ENCODE data around the gene WDR4. TPM values are rescaled to one million over a fixed set of nuclear protein-coding genes. Genes with fewer than 3 reads are reported as not detected.
"Not testable (repeated sequence)": the region's sequence is repeated elsewhere in the genome, so short reads cannot be mapped to it uniquely, and the experiment has no call there.

Gene WDR4
- total and polyA plus RNA-seq, 4 donors: 2.5 to 13.9 (median 8.4) TPM

DNA sequence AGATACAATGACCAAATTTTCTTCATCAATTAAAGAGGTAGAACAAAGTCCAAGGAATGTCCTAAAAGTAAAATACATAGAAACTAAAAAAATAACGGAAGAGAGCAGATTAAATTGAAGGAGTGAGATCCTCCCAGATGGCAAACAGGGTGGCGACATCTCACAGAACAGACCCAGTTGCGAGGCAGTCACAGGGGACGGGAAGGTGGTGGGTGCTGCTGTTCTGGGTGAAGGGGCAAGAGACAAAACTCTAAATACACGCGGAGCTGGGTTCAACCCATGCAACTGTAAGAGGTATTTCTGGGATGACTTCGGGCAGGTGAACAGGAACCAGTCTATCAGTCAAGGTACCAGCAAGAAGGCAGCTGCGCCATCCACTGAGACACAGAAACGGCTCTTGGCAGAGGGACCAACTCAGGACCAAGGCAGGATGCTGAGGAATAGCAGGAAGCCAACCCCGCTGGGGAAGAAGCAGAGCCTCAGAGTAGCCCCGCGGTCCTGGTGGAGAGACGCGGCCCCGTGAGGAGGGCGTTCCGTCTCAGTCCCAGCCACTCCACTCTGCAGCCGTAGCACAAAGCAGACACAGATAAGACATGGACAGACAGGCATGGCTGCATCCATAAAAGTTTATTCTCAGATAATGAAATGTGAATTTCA, 32.2 kb downstream of the WDR4 start:
- intact Hi-C loops (cut with DNase I): no loop called here
- no peaks in the 10 kb centered on the region for H3K27me3 ChIP-seq (ENCODE audit: control insufficient read depth in 1 of 2, insufficient read depth in 2 of 2, low read length in 1 of 2)
- peaks cover 0 to 4% of the 10 kb centered on the region in 2 donors for H3K36me3 ChIP-seq (ENCODE audit: control insufficient read depth in 1 of 2, insufficient read depth in 2 of 2, low read length in 1 of 2)
- 88 to 89% methylated on average over 18 of the region's 18 CpGs for WGBS, 2 donors
- H3K27ac ChIP-seq (ENCODE audit: low read depth in 1 of 2, low read length in 2 of 2): no peak overlapping the region
- H3K4me3 ChIP-seq (ENCODE audit: low read length in 2 of 2): no peak overlapping the region
- DNase-seq (peak in 1 of 2 donors; percentile 65), ATAC-seq (ENCODE audit: low FRiP score) (no peak)
- H3K4me1 ChIP-seq (ENCODE audit: control insufficient read depth in 1 of 2, insufficient read depth in 2 of 2, low read length in 2 of 2): no peaks in the 10 kb centered on the region
- no peaks in the 10 kb centered on the region for H3K9me3 ChIP-seq (ENCODE audit: control insufficient read depth, low read length)

DNA sequence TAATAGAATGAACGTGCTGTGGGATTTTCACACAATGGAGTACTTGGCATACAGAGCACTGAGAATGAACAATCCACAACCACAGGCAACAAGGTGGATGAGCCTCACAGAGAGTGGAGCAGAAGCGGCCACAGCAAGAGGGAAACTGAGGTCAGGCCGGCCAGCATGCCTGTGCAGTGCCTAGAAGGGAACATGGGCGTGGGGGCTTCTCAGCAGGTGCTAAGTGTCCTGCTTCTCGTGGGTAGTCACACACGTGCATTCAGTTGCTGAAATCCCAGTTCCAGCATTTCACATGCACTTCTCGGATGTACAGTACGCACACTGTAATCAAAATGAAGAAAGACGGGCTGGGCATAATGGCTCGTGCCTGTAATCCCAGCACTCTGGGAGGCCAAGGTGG, 33.1 kb downstream of the WDR4 start:
- Histone ChIP-seq H3K9me3 (ENCODE audit: control insufficient read depth, low read length) (no peaks in the 10 kb centered on the region), H3K4me3 (ENCODE audit: low read length in 2 of 2) (no peak overlapping the region), H3K4me1 (ENCODE audit: control insufficient read depth in 1 of 2, insufficient read depth in 2 of 2, low read length in 2 of 2) (no peaks in the 10 kb centered on the region), H3K36me3 (ENCODE audit: control insufficient read depth in 1 of 2, insufficient read depth in 2 of 2, low read length in 1 of 2) (peaks cover 0 to 6% of the 10 kb centered on the region in 2 donors), H3K27me3 (ENCODE audit: control insufficient read depth in 1 of 2, insufficient read depth in 2 of 2, low read length in 1 of 2) (no peaks in the 10 kb centered on the region), H3K27ac (ENCODE audit: low read depth in 1 of 2, low read length in 2 of 2) (no peak overlapping the region)
- intact Hi-C loops (cut with DNase I): no loop called here
- ATAC-seq (ENCODE audit: low FRiP score) (no peak), DNase-seq (peak in 1 of 2 donors; percentile 51)
- WGBS, 2 donors: 92 to 95% methylated on average over 10 of the region's 10 CpGs

DNA sequence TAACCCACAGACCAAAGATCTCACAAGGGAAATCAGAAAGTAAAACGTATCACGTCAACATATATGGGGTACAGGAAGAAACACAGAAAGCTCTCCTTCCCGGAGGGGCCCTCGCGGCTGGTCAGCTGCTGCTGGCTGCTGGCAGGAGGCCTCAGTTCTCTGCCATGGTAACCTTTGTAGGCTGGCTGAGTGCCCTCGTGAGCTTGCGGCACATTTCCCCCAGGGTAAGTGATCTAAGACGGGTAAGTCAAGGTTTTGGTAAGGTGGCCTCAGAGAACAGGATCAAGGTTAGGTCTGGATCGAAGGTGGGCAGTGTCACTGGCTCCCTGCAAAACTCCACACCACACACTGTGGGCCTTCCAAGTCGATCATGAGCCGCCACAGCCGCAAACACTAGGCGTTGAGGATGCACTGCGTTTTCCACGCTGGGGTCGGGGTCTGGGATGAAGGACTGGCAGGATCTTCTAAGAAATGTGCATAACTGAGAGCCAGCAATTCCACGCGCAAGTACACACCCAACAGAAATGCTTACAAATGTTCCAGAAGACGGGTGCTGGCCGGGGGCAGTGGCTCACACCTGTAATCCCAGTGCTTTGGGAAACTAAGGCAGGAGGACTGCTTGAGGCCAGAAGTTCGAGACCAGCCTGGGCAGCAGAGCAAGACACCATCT, 33.9 kb downstream of the WDR4 start:
- DNase-seq: peak in 1 of 2 donors; percentile 61
- Histone ChIP-seq H3K4me3 (ENCODE audit: low read length in 2 of 2) (no peak overlapping the region), H3K9me3 (ENCODE audit: control insufficient read depth, low read length) (no peaks in the 10 kb centered on the region), H3K4me1 (ENCODE audit: control insufficient read depth in 1 of 2, insufficient read depth in 2 of 2, low read length in 2 of 2) (no peaks in the 10 kb centered on the region), H3K27me3 (ENCODE audit: control insufficient read depth in 1 of 2, insufficient read depth in 2 of 2, low read length in 1 of 2) (no peaks in the 10 kb centered on the region), H3K27ac (ENCODE audit: low read depth in 1 of 2, low read length in 2 of 2) (no peak overlapping the region), H3K36me3 (ENCODE audit: control insufficient read depth in 1 of 2, insufficient read depth in 2 of 2, low read length in 1 of 2) (peaks cover 0 to 10% of the 10 kb centered on the region in 2 donors)
- 74 to 76% methylated on average over 21 of the region's 21 CpGs for WGBS, 2 donors
- intact Hi-C loops (cut with DNase I): no loop called here
- peak; percentile 22 for ATAC-seq (ENCODE audit: low FRiP score)

DNA sequence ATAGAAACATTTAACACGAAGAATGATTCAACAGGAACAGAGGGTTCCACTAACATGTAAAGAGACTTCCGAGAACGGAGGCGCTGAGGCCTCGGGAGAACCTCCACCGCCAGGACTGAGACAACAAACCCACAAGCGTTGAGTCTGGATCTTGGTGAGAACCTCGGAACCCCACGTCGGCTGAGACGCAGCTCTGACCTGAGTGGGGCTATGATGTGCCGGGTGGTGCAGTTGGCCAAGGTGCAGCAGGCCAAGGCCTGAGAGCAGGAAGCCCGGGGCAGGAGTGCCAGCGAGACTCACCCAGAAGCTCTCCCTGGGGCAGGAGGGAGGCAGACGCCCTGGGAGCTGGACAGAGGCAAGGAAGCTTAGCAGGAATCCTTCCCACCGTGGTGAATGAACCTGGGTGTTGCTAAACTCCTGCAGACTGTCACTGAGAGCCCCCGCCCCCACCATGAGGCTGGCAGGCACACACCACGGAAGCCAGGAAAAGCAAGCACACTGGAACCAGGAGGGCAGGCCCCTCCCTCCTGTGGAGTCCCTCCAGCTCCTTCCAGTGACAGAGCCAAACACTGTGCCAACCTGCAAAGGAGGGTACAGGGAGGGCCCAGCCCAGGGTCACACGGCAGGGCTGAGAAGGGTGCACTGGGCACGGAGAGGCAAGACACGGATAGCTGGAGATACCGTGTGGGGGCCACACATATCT, 34.8 kb downstream of the WDR4 start:
- Histone ChIP-seq H3K9me3 (ENCODE audit: control insufficient read depth, low read length) (no peaks in the 10 kb centered on the region), H3K4me3 (ENCODE audit: low read length in 2 of 2) (no peak overlapping the region), H3K4me1 (ENCODE audit: control insufficient read depth in 1 of 2, insufficient read depth in 2 of 2, low read length in 2 of 2) (no peaks in the 10 kb centered on the region), H3K36me3 (ENCODE audit: control insufficient read depth in 1 of 2, insufficient read depth in 2 of 2, low read length in 1 of 2) (peaks cover 0 to 12% of the 10 kb centered on the region in 2 donors), H3K27me3 (ENCODE audit: control insufficient read depth in 1 of 2, insufficient read depth in 2 of 2, low read length in 1 of 2) (no peaks in the 10 kb centered on the region), H3K27ac (ENCODE audit: low read depth in 1 of 2, low read length in 2 of 2) (no peak overlapping the region)
- intact Hi-C loops (cut with DNase I): no loop called here
- 67 to 69% methylated on average over 22 of the region's 22 CpGs for WGBS, 2 donors
- DNase-seq: peak in 1 of 2 donors; percentile 64
- ATAC-seq (ENCODE audit: low FRiP score): peak; percentile 57

DNA sequence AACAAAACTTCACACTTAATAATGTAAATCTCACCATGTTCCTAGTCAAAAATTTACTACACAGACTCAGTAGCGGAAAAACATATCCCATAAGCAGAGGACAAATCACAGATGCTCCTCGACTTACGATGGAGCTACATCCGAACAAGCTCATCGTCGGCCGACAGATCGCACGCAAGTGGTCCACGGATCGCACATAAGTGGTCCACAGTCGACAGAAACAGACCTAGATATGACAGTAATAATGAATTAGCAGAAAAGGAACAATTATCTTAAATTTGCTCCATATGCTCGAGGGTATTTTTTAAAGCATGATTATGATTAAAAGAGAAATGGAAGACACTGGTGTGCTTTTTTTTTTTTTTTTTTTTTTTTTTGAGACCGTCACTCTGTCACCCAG, 36.3 kb downstream of the WDR4 start:
- 93 to 98% methylated on average over 14 of the region's 14 CpGs for WGBS, 2 donors
- intact Hi-C loops (cut with DNase I): no loop called here
- Histone ChIP-seq H3K27me3 (ENCODE audit: control insufficient read depth in 1 of 2, insufficient read depth in 2 of 2, low read length in 1 of 2) (no peaks in the 10 kb centered on the region), H3K36me3 (ENCODE audit: control insufficient read depth in 1 of 2, insufficient read depth in 2 of 2, low read length in 1 of 2) (peaks cover 0 to 8% of the 10 kb centered on the region in 2 donors), H3K9me3 (ENCODE audit: control insufficient read depth, low read length) (no peaks in the 10 kb centered on the region), H3K27ac (ENCODE audit: low read depth in 1 of 2, low read length in 2 of 2) (no peak overlapping the region), H3K4me1 (ENCODE audit: control insufficient read depth in 1 of 2, insufficient read depth in 2 of 2, low read length in 2 of 2) (no peaks in the 10 kb centered on the region), H3K4me3 (ENCODE audit: low read length in 2 of 2) (no peak overlapping the region)
- DNase-seq: peak in 1 of 2 donors; percentile 43
- no peak for ATAC-seq (ENCODE audit: low FRiP score)

DNA sequence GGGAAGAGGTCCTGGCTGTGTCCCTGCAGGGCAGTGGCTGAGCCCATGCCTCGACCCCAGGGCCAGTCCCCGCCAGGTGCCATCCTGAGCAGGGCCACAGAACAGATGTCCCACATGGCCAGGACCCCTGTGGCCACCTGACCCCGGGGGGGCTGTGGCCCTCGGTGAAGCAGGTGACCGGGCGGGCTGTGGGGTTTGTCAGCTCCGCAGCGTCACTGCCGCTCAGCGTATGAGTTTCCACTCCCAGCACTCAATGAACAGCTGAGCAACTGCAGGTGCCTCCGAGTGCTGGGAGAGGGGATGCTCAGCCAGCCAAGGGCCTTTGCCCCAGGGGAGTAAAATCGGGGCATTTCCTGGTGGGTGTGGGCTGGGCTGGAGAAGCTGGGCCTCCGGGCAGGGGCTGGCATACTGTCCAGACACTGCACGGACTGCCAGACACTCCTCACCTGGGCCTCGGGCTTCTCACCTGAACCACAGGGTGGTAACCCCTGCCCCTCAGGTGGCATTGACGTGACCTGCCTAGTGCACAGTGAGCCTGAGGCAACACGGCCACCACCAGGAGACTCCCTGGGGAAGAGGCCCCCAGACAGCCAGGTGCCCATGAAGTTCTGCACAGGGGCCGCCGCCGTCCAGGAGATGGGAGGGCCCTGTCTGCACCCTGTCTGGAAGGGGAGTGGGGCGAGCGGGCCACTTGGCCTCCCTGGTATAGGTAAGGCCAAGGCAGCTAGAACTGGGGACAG, 37.3 kb downstream of the WDR4 start:
- 88 to 93% methylated on average over 13 to 17 of the region's 22 CpGs for WGBS, 2 donors
- not testable (repeated sequence) for H3K36me3 ChIP-seq (ENCODE audit: control insufficient read depth in 1 of 2, insufficient read depth in 2 of 2, low read length in 1 of 2)

DNA sequence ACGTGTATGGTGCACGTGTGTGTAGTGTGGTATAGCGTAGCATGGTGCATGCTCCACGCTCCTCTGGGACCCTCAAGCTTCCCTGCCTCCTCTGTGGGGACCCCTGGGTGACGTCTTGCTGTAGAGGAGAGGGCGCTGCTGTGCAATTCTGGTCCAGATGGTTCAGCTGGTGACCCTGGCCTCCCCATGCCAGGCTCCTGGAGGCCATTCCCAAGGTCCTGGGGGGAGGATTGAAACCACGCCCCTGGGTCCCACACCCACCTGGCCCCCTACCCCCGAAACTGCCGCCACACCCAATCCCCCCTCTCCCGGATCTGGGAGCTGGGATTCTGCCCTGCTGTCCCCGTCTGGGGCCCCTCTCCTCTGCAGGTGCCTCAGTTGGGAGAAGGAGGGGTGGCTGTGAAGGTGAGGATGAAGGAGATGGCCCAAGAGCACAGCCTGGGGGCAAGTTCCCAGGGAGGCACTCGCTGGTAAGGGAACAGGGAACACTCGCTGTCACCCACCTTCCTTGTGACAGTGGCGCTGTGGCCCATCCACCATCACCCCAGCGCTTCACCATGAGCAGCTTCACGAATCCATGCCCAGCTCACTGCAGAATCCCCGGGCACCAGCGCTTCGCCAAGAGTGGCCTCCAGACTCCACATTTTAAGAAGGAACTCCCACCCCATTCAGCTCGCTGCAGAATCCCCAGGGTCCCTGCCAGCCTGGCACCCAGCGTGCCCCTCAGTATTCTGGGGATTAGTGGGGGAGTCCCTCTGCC, 38.0 kb downstream of the WDR4 start:
- intact Hi-C loops (cut with DNase I): no loop called here
- Histone ChIP-seq H3K27me3 (ENCODE audit: control insufficient read depth in 1 of 2, insufficient read depth in 2 of 2, low read length in 1 of 2) (no peaks in the 10 kb centered on the region), H3K4me3 (ENCODE audit: low read length in 2 of 2) (no peak overlapping the region), H3K27ac (ENCODE audit: low read depth in 1 of 2, low read length in 2 of 2) (no peak overlapping the region), H3K36me3 (ENCODE audit: control insufficient read depth in 1 of 2, insufficient read depth in 2 of 2, low read length in 1 of 2) (peaks cover 0 to 8% of the 10 kb centered on the region in 2 donors), H3K4me1 (ENCODE audit: control insufficient read depth in 1 of 2, insufficient read depth in 2 of 2, low read length in 2 of 2) (no peaks in the 10 kb centered on the region), H3K9me3 (ENCODE audit: control insufficient read depth, low read length) (no peaks in the 10 kb centered on the region)
- DNase-seq (peak in 1 of 2 donors; percentile 45), ATAC-seq (ENCODE audit: low FRiP score) (no peak)
- 96 to 97% methylated on average over 21 of the region's 21 CpGs for WGBS, 2 donors

More for the DNA sequence above, 37.3 kb downstream of the WDR4 start:
- H3K4me3 ChIP-seq (ENCODE audit: low read length in 2 of 2); H3K9me3 ChIP-seq (ENCODE audit: control insufficient read depth, low read length); H3K4me1 ChIP-seq (ENCODE audit: control insufficient read depth in 1 of 2, insufficient read depth in 2 of 2, low read length in 2 of 2); intact Hi-C loops (cut with DNase I); H3K27me3 ChIP-seq (ENCODE audit: control insufficient read depth in 1 of 2, insufficient read depth in 2 of 2, low read length in 1 of 2); ATAC-seq (ENCODE audit: low FRiP score); H3K27ac ChIP-seq (ENCODE audit: low read depth in 1 of 2, low read length in 2 of 2): not testable (repeated sequence)
- DNase-seq: peak in 1 of 2 donors; percentile 56
